Measurements from ENCODE around the gene ATP1B1. TPM values are rescaled to one million over a fixed set of nuclear protein-coding genes. Genes with fewer than 3 reads are reported as not detected.

ATP1B1 gene
- total and polyA plus RNA-seq, 9 of the 15 experiments (the other 6 are each of a cell fraction or from before 2014, with no cell fraction given) = 0.76 to 3.0 (median 1.7) TPM

- TF ChIP-seq HINFP (tag; conservative IDR thresholded peaks at IDR 0.05; ENCODE audit: low read depth) (no peak), GTF3C2 (IDR thresholded peaks at IDR 0.05; ENCODE audit: borderline replicate concordance, extremely low read depth, insufficient read length) (no peak), EGR1 (conservative IDR thresholded peaks at IDR 0.05) (no peak), RBM22 (IDR thresholded peaks at IDR 0.05; ENCODE audit: low read depth, low read length, poor library complexity, severe bottlenecking) (no peak), BRF1 (IDR thresholded peaks at IDR 0.05; ENCODE audit: borderline replicate concordance, extremely low read depth, insufficient read length) (no peak), CBFA2T2 (conservative IDR thresholded peaks at IDR 0.05) (no peak), ETV5 (CRISPR knock-in tag; IDR thresholded peaks at IDR 0.05; ENCODE audit: low read depth) (no peak), NR2C2 (CRISPR knock-in tag; IDR thresholded peaks at IDR 0.05) (no peak), NR2C2 (tag; IDR thresholded peaks at IDR 0.05) (peak; percentile 92), TEAD1 (CRISPR knock-in tag; IDR thresholded peaks at IDR 0.05) (peak in 1 of 2 experiments; percentile 75; a peak in 2 of 4 replicates), BCOR (IDR thresholded peaks at IDR 0.05) (no peak), SRSF3 (IDR thresholded peaks at IDR 0.05; ENCODE audit: insufficient read depth, low read length) (no peak), ZC3H8 (IDR thresholded peaks at IDR 0.05) (no peak), ATF3 (IDR thresholded peaks at IDR 0.05) (no peak), ATF3 (CRISPR knock-in tag; conservative IDR thresholded peaks at IDR 0.05) (no peak), TRIM24 (IDR thresholded peaks at IDR 0.05) (0 out of 4 replicates have a peak, but pooled peaks of 1 of the 2 experiments have one; percentile 27), ATF4 (CRISPR knock-in tag; IDR thresholded peaks at IDR 0.05) (no peak), ATF1 (CRISPR knock-in tag; IDR thresholded peaks at IDR 0.05) (no peak), ATF1 (tag; IDR thresholded peaks at IDR 0.05) (no peak), ARID3A (IDR thresholded peaks at IDR 0.05; ENCODE audit: borderline replicate concordance, low read depth, low read length) (no peak), POLR2B (IDR thresholded peaks at IDR 0.05; ENCODE audit: low read depth, partially characterized antibody) (no peak)
These were observed 45.4 kb upstream of the ATP1B1 start (continued) for GRCh38 chr1:169060919-169061639.
